Adrenal gland (tissue), 5 donors: Measurements from ENCODE around the gene FAT1.

Experiments
- CTCF ChIP-seq, 6 experiments: fragments of 450-650 bp in 4 of 6; fragments of 200-600 bp in 2 of 6; sonication (generic) in 1 of 6; IDR thresholded peaks; 1 replicate in 5 of 6; 2 replicates in 1 of 6; pipeline versions ENCODE4 v1.5.1 to v1.8.0; 2016 to 2021; ENCODE audit warnings: antibody characterized with exemption in 6 of 6, mild to moderate bottlenecking in 2 of 6, moderate library complexity in 1 of 6
- POLR2A ChIP-seq, 2 donors: fragments of 450-650 bp; IDR thresholded peaks; one replicate each; pipeline ENCODE4 v1.6.1; 2017; ENCODE audit warnings: antibody characterized with exemption in 2 of 2, mild to moderate bottlenecking in 2 of 2, moderate library complexity in 1 of 2
- donor health status: DM: no; HTN: no; CAD: no.

DNA sequence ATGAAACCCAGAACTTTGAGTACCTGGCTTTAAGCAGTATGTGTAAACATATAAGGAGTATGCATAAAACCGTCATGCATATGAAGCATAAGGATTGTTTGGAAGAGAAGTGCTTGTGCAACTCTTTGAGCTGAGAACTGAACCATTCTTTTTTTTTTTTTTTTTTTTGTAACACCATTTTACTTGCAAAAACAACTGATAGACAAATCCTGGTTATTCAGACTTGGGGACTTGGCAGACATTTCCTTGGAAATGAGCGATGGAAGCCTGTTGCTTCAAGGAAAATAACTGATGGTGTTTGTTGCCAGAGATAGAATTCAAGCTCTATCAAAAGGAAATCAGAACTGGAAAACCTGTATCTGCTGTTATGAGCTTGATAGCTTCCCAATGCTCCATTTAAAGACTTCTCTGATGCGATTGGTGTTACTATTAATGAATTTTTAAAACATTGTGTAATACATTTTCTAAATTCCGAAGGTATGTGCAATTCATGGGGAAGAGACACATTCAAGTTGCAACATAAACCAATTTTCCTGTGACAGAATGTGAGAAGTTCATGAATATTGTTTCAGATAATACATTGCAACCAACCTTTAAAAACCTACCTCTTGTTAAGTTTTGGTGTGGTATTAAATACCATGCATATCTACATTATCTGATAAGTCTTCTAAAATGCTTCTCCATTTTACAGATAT, 47.0 kb upstream of the FAT1 start:
- no peak for TF ChIP-seq POLR2A (IDR thresholded peaks at IDR 0.05)
- no peak for TF ChIP-seq CTCF (IDR thresholded peaks at IDR 0.05)
